Measurements from ENCODE around the gene SCUBE3.

Gene SCUBE3

DNA sequence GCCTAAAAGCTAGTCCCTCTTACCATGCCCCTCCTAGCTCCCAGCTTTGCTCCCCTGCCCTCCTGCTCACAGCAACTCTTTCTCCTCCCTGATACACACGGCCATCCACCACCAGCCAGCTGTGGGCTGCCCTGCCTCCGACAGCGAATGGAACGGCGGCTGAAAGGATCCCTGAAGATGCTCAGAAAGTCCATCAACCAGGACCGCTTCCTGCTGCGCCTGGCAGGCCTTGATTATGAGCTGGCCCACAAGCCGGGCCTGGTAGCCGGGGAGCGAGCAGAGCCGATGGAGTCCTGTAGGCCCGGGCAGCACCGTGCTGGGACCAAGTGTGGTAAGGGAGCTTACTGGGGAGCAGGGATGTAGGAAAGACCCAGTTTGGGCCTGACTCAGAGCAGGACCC lies 29.1 kb downstream of the SCUBE3 start:
- DNase-seq = no peak

GRCh38 chr6:35243386-35243958 lies 29.7 kb downstream of the SCUBE3 start:
- no peak for DNase-seq

GRCh38 chr6:35244551-35244950 lies 30.8 kb downstream of the SCUBE3 start:
- DNase-seq = no peak

- no peak for DNase-seq
Measured at GRCh38 chr6:35247642-35248231, 34.0 kb downstream of the SCUBE3 start.

DNA sequence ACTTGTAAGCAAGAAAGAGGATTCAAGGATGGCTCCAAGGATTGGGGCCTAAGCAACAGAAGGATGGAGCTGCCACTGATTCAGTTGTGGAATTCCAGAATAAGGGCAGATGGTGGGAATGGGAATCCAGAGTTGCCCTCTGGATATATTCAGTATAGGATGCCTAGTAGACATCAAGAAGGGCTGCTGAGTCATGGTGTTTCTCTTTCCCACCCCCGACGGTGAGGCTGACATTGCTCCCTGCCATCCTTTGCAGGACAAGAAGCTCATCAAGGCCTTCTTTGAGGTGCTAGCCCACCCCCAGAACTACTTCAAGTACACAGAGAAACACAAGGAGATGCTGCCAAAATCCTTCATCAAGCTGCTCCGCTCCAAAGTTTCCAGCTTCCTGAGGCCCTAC lies 34.5 kb downstream of the SCUBE3 start:
- DNase-seq = no peak

GRCh38 chr6:35248965-35249364 lies 35.2 kb downstream of the SCUBE3 start:
- no peak for DNase-seq

DNA sequence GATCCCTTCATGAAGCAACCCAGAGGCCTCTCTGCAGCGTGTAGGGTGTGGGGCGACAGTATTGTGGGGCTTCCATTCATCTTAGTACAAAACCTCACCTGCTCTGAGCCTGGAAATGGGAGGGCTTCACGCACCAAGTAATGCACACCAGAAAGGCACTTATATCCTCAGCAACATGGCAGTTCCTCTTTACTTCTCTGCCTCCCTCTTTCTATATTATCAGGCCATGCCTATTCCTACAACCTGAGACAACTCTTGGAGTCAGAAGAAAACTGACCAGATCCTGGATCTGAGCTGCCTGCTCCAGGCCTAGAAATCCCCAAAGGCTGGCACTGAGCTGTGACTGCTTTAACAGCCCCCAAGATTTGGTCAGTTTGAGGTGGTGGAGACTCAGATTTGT lies 38.2 kb downstream of the SCUBE3 start:
- DNase-seq = no peak

DNA sequence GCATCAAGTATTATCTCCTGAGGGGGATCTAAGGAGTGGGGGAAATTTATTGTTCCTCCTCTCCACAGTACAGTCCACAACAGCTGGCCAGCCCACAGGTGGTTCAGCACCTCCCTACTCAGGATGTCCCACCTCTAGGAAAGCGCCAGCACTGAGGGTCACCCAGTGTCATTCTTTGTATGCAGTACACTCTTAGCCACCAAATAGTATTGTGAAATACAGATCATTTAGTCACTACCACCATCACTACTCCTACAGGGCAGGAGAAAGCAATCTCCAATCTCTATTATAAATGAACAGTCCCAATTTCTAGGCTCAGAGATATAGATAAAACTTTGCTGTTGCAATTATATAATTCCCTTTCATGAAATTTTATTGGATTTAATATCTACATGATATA lies 39.5 kb downstream of the SCUBE3 start:
- DNase-seq = no peak

GRCh38 chr6:35258336-35258735 lies 44.6 kb downstream of the SCUBE3 start:
- no peak for DNase-seq

GRCh38 chr6:35258858-35259193 lies 45.1 kb downstream of the SCUBE3 start:
- peak; percentile 30 for DNase-seq

DNA sequence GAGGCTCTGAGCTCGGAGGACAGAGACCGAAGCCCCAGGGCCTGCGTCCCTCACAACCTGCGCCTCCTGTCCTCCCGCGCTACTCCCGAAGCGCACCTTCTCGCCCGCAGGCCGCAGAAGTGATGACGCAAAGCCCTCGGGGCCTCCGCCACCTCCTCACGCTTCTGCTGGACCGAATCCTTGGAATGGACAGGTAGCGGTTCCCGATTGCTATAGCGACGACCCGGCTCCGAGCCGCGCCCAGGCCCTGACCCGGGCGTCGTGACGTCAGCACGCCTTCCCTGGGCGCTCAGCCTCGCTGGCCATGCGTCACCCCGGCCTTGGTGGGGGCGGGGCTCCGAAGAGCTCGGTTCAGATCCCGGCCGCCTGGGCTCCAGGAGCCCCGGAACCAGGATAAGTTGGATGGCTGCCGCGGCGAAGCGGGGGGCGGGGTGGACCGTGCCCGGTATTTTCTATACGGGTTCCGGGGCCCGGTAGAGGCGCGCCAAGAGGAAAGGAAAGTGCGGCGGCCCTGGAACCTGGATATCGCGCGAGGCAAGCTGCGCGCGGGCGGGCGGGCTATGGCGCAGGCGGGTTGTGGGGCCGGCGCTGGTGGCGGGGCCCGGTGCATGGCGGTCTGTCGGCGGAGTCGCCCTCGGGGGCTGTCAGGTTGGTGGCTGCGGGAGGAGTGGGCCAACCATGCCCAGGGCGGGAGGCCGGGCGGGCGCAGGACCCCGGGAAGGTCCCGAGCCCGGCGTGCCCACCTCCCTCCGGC lies 45.6 kb downstream of the SCUBE3 start, which contains the start of gene ZNF76:
Gene ZNF76 (plus strand): TSS at position 542 of the 754 bp plus-strand sequence. CDS start 21,417 bp downstream, outside the sequence.
- peak; percentile 87 for DNase-seq

DNA sequence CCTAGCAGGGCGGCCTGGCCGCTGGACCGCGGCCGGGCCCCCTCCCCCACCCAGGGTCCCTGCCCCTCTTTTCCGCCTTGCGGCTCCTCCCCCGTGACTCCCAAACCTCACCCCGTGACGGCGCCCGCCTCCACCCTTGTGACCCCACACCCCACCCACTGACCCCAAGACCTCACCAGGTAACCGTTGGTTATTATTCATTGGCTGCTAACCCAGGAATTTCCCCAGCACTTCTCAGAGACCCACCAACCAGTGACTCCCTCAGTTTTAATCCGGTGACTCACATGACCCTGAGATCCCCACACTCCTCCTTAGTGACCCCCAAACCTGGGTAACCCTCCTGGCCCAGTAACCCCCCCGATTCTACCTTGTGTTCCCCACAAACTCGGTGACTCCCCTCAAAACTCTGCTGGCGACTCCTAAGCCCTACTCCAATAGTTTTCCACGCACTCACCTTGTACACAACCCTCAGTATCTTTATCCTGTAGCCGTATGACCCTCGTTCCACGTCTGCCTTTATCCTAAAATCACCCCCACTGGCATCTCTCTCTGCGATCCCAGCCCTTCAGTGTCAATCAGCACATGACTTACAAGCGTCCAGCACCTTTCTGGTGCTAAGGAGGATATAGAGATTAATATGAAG lies 46.3 kb downstream of the SCUBE3 start:
- no peak for DNase-seq

- no peak for DNase-seq
Measured at GRCh38 chr6:35260591-35261570, 47.1 kb downstream of the SCUBE3 start.

GRCh38 chr6:35262596-35262995 lies 48.8 kb downstream of the SCUBE3 start:
- no peak for DNase-seq

DNA sequence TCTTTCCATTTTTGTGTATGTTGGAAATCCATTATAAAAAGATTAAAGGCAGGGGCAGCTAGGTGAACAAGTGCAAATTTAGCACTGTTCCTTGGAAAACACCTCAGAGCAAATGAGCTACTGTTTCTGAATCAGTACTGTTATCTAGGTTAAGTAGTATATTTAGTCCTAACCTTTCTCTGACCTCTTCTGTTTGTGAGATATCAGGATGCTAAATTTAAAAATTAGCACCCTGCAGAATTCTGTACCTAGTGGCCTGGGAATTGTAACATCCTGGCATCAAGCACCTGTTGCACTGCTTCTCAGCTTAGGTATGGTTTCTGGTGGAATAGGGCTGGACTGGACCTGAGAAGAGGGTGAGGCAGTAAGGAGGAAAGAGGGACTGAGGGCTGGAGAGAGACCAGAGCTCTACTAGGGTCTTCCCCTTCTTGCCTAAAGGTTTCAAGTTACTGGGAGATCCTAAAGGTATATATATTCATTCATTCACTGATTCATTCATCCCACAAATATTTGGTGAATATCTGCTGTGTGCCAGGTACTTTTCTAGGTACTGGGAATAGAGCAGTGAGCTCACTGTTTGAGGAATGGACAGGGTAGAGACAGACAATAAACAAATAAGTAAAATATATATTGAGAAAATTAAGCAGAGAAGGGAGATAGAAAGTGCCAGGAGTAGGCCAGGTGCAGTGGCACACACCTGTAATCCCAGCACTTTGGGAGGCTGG lies 51.0 kb downstream of the SCUBE3 start:
- no peak for DNase-seq

DNA sequence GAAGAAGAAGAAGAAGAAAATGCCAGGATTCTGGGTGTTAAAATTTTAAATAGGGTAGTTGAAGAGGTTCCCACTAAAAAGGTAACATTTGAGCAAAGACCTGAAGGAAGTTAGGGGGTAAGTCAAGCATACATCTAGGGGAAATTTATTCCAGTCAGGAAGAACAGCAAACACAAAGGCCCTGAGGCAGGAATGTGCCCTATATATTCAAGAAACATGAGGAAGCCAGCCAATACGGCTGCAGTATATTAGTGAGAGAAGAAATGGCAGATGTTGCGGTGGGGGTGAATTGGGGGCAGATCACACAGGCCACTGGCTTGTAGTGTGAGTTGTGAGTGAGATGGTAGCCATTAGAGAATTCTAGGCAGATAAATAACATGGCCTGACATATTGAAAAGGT lies 51.8 kb downstream of the SCUBE3 start:
- no peak for DNase-seq

GRCh38 chr6:35267446-35267845 lies 53.7 kb downstream of the SCUBE3 start:
- no peak for DNase-seq

DNA sequence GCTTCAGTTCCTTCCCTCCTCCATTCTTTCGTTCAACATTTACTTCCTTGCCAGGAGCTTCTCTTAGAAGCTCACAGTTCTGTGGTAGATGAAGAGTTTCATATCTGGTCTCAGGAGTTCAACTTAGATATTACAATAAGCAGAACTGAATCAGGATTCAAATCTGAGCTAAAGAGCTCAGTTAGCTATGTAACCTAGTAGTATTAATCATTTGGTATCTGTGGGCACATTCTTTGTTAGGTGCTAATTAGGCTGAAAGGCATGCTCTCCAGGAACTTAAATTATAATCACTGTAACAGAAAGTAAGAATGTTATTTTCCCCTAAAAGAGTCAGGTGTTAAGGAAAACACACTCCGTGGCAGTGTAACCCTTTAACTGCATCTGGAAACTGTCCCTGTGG lies 54.1 kb downstream of the SCUBE3 start:
- no peak for DNase-seq

- no peak for DNase-seq
Measured at GRCh38 chr6:35272005-35272404, 58.2 kb downstream of the SCUBE3 start.

DNA sequence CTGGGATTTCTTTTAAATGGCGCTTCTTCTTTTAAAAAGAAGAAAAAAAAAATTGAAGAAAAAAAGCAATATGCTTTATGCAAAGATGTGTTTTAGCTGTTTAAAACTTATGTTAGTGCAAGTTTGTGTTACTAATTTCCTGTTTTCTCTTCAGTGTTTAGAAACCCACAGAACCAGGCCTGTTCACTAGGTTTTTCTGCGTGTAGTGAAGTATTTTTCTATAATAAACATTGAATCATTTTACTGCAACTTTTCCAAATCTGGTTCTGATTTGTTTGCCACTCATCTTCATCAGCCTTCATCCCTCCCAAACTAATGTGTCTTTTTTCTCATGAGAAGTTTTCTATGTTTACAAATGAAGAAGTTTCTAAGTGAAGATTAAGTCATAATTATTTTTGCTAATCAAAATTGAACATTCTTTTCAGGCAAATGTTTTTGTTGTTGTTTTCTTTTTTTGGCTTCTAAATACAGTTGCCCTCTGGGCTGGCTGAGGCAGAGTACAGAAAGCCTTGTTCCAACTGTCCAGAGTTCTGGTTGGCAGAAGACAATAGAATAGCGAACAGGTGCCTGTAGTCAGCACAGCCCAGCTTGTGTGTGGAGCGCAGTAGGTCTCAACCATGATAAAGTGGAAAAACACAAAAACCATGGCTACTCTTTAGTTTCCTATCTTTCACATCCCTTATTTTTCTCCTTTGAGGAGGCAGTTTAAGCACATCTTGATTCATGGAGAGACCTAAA lies 60.2 kb downstream of the SCUBE3 start:
- DNase-seq = no peak

- no peak for DNase-seq
Measured at GRCh38 chr6:35275744-35276260, 62.0 kb downstream of the SCUBE3 start.

Data from NCI-H1694 treated with DMSO at 0.1 percent for 48 hours (cell line).